ENCODE measurements around the gene DNAH10.
A peak's percentile ranks its signal among the peaks of the same experiment; 100 is the strongest.
"Not testable (repeated sequence)": the region's sequence is repeated elsewhere in the genome, so short reads cannot be mapped to it uniquely, and the experiment has no call there.

DNAH10 gene

GRCh38 chr12:123942238-123942653, 180.1 kb downstream of the DNAH10 start:
- no peak overlapping the region for H3K4me3 ChIP-seq (replicated peaks in 1 of 2; ENCODE audit: low read depth in 2 of 2, low read length in 2 of 2)
- TF ChIP-seq, protein P1, sequence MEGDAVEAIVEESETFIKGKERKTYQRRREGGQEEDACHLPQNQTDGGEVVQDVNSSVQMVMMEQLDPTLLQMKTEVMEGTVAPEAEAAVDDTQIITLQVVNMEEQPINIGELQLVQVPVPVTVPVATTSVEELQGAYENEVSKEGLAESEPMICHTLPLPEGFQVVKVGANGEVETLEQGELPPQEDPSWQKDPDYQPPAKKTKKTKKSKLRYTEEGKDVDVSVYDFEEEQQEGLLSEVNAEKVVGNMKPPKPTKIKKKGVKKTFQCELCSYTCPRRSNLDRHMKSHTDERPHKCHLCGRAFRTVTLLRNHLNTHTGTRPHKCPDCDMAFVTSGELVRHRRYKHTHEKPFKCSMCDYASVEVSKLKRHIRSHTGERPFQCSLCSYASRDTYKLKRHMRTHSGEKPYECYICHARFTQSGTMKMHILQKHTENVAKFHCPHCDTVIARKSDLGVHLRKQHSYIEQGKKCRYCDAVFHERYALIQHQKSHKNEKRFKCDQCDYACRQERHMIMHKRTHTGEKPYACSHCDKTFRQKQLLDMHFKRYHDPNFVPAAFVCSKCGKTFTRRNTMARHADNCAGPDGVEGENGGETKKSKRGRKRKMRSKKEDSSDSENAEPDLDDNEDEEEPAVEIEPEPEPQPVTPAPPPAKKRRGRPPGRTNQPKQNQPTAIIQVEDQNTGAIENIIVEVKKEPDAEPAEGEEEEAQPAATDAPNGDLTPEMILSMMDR (IDR thresholded peaks at IDR 0.05; ENCODE audit: low read depth, low read length), result no peak
- peak; percentile 52 to 93 for DNase-seq (ENCODE audit: low read depth in 2 of 2)

DNA sequence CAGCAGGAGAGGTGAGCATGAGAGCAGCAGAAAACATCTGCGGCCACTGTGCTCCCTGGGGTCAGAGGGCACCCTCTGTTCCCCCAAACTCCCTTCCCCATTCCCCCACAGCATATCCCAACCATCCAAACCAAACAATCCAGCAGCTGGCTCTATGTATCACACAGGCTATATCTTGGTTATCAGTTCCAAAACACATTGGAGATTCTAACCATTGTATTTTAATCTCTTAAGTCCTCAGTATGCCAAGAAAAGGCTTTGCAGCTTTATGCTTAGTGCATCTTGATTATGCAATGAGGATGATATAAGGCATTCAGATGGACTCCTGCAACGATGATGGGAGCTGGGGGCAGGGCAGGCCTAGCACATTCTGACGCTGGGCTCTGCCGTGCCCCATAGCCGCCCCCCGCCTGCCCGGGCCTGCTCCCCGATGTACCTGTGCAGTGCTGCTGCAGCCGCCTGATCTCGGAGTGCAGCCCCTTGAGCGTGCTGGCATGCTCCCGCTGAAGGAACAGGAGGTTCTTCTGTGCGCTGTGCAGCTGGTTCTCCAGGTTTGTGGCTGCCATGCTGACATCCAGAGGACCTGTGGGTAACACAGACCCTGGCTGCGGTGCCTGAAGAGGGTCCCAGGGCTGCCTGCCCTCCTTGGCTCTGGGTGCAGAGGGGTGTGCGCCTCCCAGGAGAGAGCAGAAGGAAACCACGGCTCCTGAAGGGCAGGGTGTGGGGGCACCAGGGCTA, 181.0 kb downstream of the DNAH10 start:
- TF ChIP-seq, protein P1 (IDR thresholded peaks at IDR 0.05; ENCODE audit: low read depth, low read length), result no peak
- DNase-seq (ENCODE audit: low read depth in 2 of 2), result peak; percentile 68 to 71
- H3K4me3 ChIP-seq (replicated peaks in 1 of 2; ENCODE audit: low read depth in 2 of 2, low read length in 2 of 2), result no peak overlapping the region

DNA sequence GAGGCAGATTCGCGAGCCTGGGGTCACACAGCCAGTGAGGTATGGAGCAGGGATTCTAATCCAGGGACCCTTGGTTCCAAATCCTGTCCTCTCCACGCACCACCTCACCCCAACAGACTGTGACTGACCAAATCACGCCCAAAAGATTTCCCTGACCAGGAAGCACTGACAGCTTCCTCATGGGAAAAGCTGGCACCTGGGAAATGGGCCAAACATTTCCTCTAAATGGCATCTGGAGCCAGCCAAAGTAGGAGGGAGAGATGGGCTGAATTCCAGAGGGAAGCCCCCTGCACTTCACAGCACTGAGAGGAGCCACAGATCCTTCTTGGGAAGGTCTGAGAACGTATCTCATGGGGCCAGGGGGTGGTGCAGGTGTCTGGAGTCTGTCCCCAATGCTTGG, 181.7 kb downstream of the DNAH10 start:
- TF ChIP-seq, protein P1 (IDR thresholded peaks at IDR 0.05; ENCODE audit: low read depth, low read length), result no peak
- no peak overlapping the region for H3K4me3 ChIP-seq (replicated peaks in 1 of 2; ENCODE audit: low read depth in 2 of 2, low read length in 2 of 2)
- no peak for DNase-seq (ENCODE audit: low read depth in 2 of 2)

GRCh38 chr12:123944696-123945095, 182.6 kb downstream of the DNAH10 start:
- no peak overlapping the region for H3K4me3 ChIP-seq (replicated peaks in 1 of 2; ENCODE audit: low read depth in 2 of 2, low read length in 2 of 2)
- TF ChIP-seq, protein P1 (IDR thresholded peaks at IDR 0.05; ENCODE audit: low read depth, low read length), result no peak
- no peak for DNase-seq (ENCODE audit: low read depth in 2 of 2)

GRCh38 chr12:123945287-123946151, 183.4 kb downstream of the DNAH10 start:
- DNase-seq (ENCODE audit: low read depth in 2 of 2), result no peak
- TF ChIP-seq, protein P1 (IDR thresholded peaks at IDR 0.05; ENCODE audit: low read depth, low read length), result no peak
- no peak overlapping the region for H3K4me3 ChIP-seq (replicated peaks in 1 of 2; ENCODE audit: low read depth in 2 of 2, low read length in 2 of 2)

DNA sequence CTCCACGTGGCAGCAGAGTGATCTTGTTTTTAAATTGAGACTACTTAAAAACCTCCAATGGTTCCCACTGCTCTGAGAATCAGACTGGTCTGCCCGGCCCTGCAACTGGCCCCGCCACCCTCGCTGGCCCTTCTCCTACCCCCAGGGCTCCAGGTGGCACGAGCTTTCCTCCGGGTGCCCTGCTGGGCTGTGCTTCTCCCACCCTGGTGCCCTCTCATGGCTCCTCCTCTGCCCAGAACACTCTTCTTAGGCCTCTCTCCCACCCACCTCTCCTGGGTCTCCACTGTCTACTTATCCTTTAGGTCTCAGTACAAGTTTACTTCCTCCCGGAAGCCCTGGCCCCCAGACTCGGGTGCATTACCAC, 184.0 kb downstream of the DNAH10 start:
- TF ChIP-seq, protein P1 (IDR thresholded peaks at IDR 0.05; ENCODE audit: low read depth, low read length), result no peak
- no peak overlapping the region for H3K4me3 ChIP-seq (replicated peaks in 1 of 2; ENCODE audit: low read depth in 2 of 2, low read length in 2 of 2)
- DNase-seq (ENCODE audit: low read depth in 2 of 2), result no peak

DNA sequence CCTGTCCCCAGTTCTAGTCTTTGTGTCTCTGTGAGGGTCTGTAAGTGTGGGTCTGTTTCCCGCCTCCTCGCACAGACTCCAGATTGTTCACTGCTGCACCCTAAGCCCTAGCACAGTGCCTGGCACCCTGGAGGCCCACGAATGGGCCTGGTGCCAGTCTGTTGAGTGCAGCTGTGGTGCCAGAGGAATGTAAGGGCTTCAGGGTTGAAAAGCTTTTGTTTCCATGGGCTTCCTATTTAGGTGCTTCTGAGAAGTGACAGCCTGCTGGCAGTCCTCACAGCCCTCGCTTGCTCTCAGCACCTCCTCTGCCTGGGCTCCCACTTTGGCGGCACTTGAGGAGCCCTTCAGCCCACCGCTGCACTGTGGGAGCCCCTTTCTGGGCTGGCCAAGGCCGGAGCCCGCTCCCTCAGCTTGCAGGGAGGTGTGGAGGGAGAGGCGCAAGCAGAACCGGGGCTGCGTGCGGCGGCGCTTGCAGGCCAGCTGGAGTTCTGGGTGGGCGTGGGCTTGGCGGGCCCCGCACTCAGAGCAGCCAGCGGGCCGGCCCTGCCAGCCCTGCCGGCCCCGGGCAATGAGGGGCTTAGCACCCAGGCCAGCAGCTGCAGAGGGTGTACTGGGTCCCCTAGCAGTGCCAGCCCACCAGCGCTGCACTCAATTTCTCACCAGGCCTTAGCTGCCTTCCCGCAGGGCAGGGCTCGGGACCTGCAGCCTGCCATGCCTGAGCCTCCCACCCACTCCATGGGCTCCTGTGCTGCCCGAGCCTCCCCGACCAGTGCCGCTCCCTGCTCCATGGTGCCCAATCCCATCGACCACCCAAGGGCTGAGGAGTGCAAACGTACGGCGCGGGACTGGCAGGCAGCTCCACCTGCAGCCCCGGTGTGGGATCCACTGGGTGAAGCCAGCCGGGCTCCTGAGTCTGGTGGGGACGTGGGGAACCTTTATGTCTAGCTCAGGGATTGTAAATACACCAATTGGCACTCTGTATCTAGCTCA, 184.7 kb downstream of the DNAH10 start:
- H3K4me3 ChIP-seq (replicated peaks in 1 of 2; ENCODE audit: low read depth in 2 of 2, low read length in 2 of 2); DNase-seq (ENCODE audit: low read depth in 2 of 2): not testable (repeated sequence)

GRCh38 chr12:123947531-123947930, 185.4 kb downstream of the DNAH10 start:
- not testable (repeated sequence) for DNase-seq (ENCODE audit: low read depth in 2 of 2)

More at GRCh38 chr12:123947531-123947930, 185.4 kb downstream of the DNAH10 start:
- not testable (repeated sequence) for H3K4me3 ChIP-seq (replicated peaks in 1 of 2; ENCODE audit: low read depth in 2 of 2, low read length in 2 of 2)
